GM19025 (cell line): ENCODE results near the gene LUC7L3.
"Not testable (repeated sequence)": the region's sequence is repeated elsewhere in the genome, so short reads cannot be mapped to it uniquely, and the experiment has no call there.

Experiments
- ATAC-seq: cut with Tn5 transposase; IDR thresholded peaks from one replicate; pipeline ENCODE4 v1.9.1; 2021; ENCODE audit warnings: mild to moderate bottlenecking, low read depth, moderate library complexity; ENCODE audit not compliant: unreplicated experiment

The LUC7L3 gene

GRCh38 chr17:50779747-50780353, 60.4 kb downstream of the LUC7L3 start:
- ATAC-seq: no peak

- no peak for ATAC-seq
Observed at GRCh38 chr17:50781167-50781566, 61.8 kb downstream of the LUC7L3 start.

- no peak for ATAC-seq
Observed at GRCh38 chr17:50783193-50783660, 63.8 kb downstream of the LUC7L3 start.

- ATAC-seq: no peak
Observed at GRCh38 chr17:50783905-50784304, 64.5 kb downstream of the LUC7L3 start.

GRCh38 chr17:50785126-50785525, 65.7 kb downstream of the LUC7L3 start:
- no peak for ATAC-seq

GRCh38 chr17:50785946-50786570, 66.7 kb downstream of the LUC7L3 start:
- no peak for ATAC-seq

- no peak for ATAC-seq
Observed at GRCh38 chr17:50787106-50787505, 67.7 kb downstream of the LUC7L3 start.

GRCh38 chr17:50790618-50791017, 71.2 kb downstream of the LUC7L3 start:
- no peak for ATAC-seq

GRCh38 chr17:50792132-50792531, 72.7 kb downstream of the LUC7L3 start:
- no peak for ATAC-seq

GRCh38 chr17:50793007-50793406, 73.6 kb downstream of the LUC7L3 start:
- ATAC-seq: no peak

- ATAC-seq: no peak
Observed at GRCh38 chr17:50794361-50794760, 75.0 kb downstream of the LUC7L3 start.

GRCh38 chr17:50797135-50797810, 77.9 kb downstream of the LUC7L3 start:
- ATAC-seq: no peak

- ATAC-seq: no peak
Observed at GRCh38 chr17:50798424-50799288, 79.3 kb downstream of the LUC7L3 start.

- no peak for ATAC-seq
Observed at GRCh38 chr17:50799582-50799981, 80.2 kb downstream of the LUC7L3 start.

GRCh38 chr17:50800196-50800700, 80.8 kb downstream of the LUC7L3 start:
- no peak for ATAC-seq

- no peak for ATAC-seq
Observed at GRCh38 chr17:50802609-50803571, 83.5 kb downstream of the LUC7L3 start.

- ATAC-seq: no peak
Observed at GRCh38 chr17:50803676-50804075, 84.3 kb downstream of the LUC7L3 start.

GRCh38 chr17:50804749-50805475, 85.5 kb downstream of the LUC7L3 start:
- ATAC-seq: not testable (repeated sequence)

- ATAC-seq: no peak
Observed at GRCh38 chr17:50805486-50805885, 86.1 kb downstream of the LUC7L3 start.
